GM12875 (cell line): Measurements from ENCODE around the gene KRTAP5-3.

Source experiments
- H3K4me3 ChIP-seq: one replicate; pipeline ENCODE4 v1.5.1; 2011; ENCODE audit warnings: low read depth, low read length, control low read depth
- CTCF ChIP-seq: IDR thresholded peaks from 2 replicates; pipeline ENCODE4 v1.5.1; 2011; ENCODE audit warnings: low read depth, mild to moderate bottlenecking, control low read depth, inconsistent platforms, low read length, moderate library complexity, borderline replicate concordance; ENCODE audit not compliant: insufficient read depth

The KRTAP5-3 gene

GRCh38 chr11:1637628-1638027 is 29.4 kb upstream of the KRTAP5-3 start:
- no peak overlapping the region for H3K4me3 ChIP-seq
- TF ChIP-seq CTCF: no peak

GRCh38 chr11:1636291-1636950 is 28.2 kb upstream of the KRTAP5-3 start:
- no peak for TF ChIP-seq CTCF
- H3K4me3 ChIP-seq: no peak overlapping the region

GRCh38 chr11:1633864-1634263 is 25.6 kb upstream of the KRTAP5-3 start:
- no peak for TF ChIP-seq CTCF
- no peak overlapping the region for H3K4me3 ChIP-seq

DNA sequence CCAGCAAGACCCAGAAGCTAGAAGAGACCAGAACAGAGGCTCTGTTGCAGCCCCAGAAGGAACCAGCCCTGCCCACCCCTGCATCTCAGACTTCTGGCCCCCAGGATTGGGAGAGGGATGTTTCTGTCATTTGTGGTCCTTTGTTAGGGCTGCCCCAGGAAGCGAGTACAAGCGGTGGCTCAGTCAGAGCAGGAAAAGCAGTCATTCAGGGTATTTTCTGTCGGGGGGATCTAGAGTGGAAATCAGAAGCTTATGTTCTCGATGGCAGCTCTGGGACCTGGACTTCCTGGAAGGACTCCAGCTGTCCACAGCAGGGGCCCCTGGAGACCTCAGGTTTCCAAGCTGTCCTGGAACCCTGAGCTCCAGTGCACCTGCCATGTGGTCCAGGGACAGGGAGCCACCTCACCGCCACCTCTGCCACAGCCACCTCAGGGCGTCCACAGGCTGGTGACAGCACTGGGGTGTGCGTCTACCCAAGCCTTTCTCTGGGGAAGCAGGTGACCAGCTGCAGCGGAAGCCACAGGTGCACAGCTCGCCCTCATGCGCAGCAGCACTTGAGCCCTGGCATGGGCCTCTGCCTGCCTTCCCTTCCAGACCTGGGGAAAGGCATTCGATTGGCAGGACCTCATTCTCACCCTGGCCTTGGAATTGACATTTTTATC is 23.9 kb upstream of the KRTAP5-3 start:
- H3K4me3 ChIP-seq: no peak overlapping the region
- TF ChIP-seq CTCF: no peak

DNA sequence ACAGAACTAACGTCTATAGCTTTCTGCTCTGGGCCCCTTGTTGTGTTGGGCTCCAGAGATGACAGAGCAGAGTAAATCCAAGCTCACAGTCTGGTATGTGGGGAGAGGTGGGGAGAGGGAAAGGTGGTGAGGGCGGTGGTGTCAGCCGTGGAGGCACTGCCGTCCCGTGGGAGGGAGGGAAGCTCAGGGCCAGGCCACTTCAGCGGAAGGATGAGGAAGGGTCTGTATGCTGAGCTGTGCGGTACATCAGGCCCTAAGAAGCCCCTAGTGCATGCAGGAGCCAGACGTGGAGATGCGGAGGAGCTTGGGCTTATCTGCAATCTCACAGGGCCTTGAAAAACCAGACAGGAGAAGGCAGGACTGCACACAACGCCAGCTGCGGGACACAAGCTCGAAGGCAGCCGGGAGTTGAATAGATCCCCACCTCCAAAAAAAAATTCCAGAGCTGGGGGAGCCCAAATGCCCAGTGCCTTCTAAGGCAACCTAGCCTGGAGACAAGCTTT is 22.9 kb upstream of the KRTAP5-3 start:
- H3K4me3 ChIP-seq: no peak overlapping the region
- TF ChIP-seq CTCF: no peak

DNA sequence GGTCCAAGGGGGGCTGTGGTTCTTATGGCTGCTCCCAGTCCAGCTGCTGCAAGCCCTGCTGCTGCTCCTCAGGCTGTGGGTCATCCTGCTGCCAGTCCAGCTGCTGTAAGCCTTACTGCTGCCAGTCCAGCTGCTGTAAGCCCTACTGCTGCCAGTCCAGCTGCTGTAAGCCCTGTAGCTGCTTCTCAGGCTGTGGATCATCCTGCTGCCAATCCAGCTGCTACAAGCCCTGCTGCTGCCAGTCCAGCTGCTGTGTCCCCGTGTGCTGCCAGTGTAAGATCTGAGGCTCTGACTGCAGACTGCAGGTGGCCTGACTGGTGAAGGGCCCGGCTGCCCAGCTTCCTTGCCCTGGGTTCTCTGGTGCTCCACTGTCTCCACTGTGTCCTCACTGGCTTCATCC is 22.0 kb upstream of the KRTAP5-3 start:
- no peak for TF ChIP-seq CTCF

More for the DNA sequence above, 22.0 kb upstream of the KRTAP5-3 start:
- H3K4me3 ChIP-seq: no peak overlapping the region
